Measurements from ENCODE around the gene INTS6L.
"Not testable (repeated sequence)": the region's sequence is repeated elsewhere in the genome, so short reads cannot be mapped to it uniquely, and the experiment has no call there.

The INTS6L gene

DNA sequence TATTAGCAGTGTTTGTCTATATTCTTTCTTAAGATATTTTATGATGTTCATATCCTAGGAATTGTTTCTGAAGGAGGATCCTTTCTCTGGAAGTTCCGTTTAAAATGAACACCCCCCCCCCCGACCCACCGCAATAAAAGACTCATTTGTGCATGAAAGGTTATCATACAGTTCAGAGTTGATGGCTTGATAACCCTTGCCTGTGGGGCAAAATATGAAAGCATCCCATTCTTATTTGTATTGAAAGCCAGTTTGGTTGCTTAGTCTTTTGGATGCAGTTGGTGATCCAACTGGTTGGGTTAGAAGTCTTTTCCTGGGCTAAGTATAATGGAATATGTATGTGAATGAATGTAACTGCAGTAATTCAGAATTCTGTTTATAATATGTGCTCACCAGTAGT is 8.3 kb downstream of the INTS6L start:
- no peak for DNase-seq

DNA sequence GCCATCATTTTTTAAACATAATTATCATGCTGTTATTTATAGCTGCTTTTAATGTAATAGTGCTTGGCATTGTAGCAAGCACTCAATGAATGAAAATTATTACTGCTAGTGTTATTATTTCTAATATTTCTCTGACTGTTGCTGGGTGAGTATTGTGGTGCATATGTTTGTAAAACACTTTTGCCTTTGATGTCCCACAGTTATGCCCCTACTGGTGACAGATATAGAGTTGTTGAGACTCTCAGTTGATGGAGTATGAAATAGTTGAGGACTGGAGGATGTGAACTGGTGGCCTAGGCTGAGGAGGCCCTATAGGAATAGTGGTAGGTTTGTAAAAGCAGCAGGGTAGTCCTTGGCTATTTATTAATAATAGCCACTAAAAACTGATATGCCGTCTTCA is 9.6 kb downstream of the INTS6L start:
- DNase-seq, result no peak

DNA sequence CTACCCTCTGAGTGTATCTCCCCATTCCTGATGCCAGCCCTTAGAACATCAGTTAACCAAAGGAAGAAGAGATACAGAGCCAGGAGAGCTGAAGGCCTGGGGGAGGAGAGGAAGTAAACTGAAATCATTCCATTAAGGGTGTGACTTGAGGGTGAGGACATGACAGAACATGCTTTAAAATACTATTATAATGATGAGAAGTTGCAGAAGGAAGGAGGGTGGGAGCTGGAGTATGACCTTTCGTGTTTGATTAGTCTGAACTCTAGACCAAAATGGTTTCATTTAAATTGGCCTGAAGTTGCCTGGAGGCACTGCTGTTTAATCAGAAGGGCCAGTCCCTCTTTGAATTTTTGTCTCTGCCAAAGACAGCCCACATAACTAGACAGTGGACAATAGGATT is 11.4 kb downstream of the INTS6L start:
- no peak for DNase-seq

DNA sequence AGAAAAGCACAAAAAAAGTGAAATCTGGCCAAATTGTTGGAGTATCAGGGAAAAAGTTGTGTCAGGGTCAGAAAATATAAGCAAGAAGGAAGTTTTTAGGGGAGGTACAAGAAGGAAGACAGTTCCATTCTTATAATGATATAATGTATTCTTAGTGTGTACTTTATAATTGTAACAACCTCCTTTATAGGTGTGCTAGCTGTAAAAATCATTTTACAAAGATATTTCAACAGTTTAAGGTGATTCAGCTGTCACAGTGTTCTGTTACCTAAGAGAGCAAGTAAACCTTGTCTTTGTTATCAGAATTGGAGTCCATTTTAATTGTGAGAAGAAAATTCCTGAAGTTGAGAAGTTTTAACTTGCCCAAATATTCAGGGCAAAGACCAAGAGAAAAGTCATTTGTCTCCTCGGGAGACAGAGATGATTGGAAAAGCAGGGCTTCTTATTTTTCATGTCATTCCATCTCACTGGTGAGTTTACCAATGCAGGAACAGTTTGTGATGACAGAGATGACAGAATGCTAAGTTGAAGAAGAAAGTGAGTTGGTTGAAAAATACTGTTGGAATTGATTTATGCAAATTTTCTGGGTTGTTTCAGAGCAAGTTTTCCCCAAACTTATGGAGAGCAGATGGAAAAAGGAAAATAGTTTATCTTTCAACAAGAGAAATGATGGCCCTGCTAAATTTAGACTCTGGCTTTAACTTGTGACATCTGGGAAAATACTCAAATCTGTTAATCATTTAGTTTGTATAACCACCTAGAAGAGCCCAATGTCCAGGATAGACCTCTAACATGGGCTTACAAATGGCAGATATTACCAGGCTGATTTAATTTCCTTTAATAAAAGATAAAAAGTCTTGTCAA is 14.8 kb downstream of the INTS6L start:
- DNase-seq, result no peak

DNA sequence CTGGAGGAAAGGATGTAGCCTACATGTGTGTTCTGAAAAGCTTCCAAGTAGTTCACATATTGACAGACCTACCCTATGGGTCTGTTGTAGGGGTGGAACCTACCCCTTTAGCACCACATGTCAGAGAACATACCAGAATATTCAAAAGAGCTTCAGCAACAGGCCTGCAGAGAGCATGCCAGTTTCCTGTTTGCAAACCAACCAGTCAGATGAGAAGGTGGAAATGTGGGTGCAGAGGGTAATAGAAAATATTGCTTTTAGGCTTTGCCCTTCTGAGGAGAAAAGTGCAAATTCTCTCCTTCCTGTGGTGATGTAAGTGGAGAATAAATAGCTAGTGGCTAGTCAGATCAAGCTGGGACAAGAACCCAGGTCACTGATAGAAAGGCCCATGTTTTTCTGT is 16.4 kb downstream of the INTS6L start:
- no peak for DNase-seq

DNA sequence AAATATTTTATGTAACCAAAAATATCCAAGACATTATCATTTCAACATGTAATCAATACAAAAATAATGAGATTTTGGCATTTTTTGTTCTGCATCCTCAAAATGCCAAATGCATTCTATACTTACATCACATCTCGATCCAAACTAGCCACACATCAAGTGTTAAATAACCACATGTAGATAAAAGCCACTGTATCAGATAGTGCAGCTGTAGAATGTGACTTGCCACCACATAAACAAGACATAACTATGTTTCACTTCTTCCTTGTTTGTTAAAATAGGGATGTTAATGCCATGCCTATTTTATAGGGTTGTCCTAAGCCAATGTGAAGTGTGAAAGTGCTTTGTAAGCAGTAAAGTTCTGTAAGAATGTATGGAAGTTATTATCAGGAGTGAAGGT is 20.9 kb downstream of the INTS6L start:
- no peak for DNase-seq

DNA sequence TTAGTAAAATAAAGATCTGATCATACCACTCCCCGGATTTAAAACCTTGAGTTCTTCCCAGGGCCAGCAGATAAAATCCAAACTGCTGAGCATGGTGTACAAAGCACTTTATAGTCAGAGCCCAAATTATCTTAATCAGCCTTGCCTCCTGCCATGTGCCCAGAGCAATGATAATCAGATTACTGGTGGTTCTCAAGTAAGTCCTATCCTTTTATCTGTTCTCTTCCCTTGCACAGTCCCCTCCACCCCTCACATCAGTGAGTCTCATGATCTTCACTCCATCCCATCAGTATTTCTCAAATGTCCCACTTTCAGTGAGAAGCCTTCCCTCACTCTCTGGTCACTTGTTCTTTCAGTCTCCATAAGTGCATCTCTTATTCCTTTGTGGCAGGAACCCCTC is 22.7 kb downstream of the INTS6L start:
- DNase-seq, result no peak

DNA sequence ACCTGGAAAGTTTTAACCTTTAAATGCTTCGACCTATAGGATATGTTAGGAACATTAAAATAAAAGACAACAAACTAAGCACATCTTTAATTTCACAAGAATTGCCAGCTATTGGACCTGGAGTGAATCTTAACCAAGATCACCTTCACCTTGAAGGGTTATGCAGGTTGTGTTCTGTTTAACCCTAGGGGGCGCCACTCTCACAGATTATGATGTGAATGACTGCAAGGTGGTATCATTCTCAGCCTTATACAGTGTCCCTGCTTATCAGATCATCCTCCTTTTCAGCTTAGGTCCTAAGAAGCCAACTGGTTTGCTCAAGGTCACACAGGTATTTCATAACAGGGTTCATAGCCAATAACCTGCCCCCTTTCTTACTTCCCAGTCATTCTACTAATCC is 23.5 kb downstream of the INTS6L start:
- no peak for DNase-seq

DNA sequence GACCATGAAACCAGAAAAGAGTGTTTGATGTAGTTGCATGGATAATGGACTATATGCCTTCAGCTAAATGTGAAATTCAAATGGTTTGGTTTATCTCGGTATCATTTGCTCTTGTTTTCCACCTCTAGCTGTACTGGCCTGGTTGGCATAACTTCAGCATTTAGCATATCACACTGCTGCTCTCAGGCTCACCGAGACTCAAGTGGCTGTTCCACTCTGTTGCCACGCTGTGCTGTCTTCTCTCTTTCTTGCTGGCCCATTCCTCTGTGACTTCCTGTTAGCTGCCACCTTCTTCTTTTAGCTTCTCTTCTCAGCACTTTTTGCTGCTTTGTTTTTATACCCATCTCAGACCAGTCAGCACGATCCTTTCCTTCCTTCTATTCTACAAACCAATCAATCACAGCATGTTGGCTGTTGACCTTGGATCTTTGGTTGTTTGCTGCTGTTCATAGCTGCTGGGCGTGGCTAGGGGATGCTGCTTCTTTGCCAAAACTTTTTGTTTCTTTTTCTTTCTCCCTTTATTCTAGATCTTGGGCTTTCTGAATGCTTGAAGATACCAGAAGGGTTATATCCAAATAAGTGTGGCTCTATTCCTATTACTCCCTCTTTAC is 24.0 kb downstream of the INTS6L start:
- no peak for DNase-seq

DNA sequence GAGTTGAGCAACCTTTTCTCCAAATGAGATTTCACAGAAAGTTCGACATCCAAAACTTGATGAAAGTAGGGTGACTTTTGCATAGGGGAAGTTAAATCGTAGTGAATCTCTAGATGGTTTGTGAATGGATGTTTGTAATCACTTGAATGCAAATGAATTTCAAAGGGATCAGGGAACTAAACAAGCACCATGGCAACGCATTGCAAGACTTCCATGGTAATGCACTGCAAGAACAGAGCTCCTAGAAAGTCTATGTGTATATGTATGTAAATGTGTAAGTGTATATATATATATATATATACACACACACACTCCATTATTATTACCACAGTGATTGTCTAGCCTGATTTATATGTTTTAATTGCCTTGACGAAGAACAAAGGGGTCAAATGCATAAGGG is 27.3 kb downstream of the INTS6L start:
- DNase-seq, result no peak

DNA sequence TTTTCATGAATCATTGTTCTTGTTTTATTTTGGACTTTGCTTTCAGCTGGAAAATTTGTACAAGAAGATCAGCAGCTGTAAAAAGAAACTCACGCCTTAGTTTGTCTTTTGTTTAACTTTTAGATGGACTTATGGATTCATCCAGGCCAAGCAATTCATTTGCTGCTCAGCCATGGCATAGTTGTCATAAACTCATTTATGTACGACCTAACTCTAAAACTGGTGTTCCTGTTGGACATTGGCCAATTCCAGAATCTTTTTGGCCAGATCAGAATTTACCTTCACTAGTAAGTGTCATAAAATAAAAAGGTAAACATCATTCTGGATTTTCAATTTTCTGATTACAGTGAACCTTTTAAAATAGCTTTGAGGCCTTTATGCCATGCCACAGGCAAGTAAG is 29.1 kb downstream of the INTS6L start:
- no peak for DNase-seq

DNA sequence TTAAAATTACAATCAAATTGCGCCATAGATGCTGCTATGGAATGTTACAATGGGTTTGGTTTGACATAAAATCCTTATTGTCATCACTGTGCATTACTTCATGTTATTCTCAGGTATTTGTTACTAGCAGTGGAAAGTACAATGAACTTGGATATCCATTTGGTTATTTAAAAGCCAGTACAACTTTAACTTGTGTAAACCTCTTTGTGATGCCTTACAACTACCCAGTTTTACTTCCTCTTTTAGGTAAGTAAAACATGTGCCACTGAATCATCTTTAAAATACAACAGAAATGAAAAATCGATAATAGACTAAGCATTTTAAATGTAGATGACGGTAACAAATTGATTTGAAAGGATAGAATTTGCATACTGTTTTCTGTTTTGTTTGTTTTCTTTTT is 35.6 kb downstream of the INTS6L start:
- DNase-seq, result no peak

DNA sequence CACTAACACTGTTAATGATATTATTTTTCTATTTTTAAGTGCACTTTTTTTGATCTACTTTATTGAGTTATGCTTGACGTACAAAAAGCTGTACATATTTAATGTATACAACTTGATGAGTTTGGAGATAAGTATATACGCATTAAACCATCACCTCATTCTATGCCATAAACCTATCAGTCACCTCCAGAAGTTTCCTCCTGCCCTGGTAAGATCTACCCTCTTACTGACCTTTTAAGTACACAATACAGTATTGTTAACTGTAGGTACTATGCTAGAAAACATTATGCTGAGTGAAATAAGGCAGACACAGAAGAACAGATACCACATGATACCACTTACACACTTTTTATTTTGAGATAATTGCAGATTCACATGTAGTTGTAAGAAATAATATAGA is 36.9 kb downstream of the INTS6L start:
- DNase-seq, result no peak

DNA sequence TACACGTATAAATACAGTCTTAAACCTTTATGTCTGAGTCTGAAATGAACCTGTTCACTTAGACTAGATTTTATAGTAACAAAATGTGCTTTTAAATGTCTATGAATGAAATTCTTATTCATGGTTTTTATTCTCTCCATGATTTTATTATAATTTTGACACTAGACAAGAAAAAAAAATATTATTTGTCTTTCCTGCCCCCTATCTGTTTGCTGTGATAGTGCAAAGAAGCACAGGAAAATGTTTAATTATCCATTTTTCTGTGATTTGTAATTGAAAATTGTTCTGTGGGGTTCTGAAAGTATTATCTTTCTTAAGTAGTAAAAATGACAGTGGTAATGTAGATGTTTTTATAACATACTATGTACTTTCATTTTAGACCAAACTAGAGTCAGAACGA is 52.0 kb downstream of the INTS6L start:
- no peak for DNase-seq

DNA sequence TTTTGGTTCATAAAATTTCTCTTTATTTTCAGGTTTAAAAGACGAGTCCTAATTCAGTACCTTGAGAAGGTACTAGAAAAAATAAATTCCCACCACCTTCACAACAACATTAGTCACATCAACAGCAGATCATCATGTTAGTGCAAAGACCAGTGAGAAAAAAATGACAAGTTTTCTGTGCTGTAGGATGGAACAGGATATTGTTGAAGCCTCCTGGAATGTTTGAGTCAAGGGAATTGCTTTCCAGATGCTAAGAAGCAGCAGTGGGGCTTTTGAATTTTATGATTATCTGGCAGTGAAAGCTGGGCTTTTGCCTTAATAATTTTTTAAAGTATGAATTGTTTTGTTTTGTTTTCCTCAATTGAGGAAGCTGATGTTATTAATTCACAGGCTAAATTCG is 61.0 kb downstream of the INTS6L start:
- DNase-seq, result no peak

DNA sequence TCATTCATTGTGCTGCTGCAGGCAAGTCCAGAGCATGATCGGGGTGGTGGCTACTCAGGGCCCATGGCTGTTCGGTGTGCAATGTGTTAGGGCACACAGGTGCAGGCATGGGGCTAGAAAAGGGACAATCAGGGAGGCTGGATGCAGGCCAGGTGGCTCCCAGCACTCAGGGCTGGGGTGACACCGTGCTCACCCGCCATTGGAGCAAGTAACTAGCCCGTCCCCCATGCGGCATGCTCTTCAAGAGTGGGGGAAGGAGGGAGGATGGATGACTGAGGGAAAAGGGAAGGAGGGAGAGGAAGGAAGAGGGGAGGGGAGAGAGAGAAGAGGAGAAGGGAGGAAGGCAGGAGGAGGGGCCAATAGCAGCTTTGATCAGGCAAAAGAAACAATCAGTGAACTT is 64.7 kb downstream of the INTS6L start:
- DNase-seq, result no peak

DNA sequence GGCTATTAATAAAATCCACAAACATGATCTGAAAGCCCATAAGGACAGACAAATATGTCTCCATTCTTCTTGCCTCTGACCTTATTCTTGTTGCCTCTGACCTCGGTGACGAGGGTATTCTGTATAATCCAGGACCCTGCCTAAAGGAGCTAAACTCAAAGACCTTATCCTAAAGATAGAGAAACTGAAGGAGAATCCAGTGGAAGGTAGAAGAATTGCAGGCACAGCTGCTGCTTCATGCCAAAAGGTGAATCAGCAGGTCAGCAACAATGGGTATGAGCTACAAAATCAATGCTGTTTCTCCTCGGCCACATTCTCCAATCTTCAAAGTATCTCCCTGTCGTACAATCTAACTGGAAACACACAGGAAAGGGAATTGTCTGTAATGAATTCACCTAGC is 71.4 kb downstream of the INTS6L start:
- DNase-seq, result no peak

DNA sequence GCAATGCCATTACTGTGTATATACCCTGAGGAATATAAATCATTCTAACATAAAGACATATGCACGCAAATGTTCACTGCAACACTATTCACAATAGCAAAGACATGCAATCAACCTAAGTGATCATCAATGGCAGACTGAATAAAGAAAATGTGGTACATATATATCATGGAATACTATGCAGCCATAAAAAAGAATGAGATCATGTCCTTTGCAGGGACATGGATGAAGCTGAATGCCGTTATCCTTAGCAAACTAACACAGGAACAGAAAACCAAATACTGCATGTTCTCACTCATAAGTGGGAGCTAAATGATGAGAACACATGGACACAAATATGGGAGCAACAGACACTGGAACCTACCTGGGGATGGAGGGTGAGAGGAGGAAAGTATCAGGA is 73.6 kb downstream of the INTS6L start:
- DNase-seq, result not testable (repeated sequence)

DNA sequence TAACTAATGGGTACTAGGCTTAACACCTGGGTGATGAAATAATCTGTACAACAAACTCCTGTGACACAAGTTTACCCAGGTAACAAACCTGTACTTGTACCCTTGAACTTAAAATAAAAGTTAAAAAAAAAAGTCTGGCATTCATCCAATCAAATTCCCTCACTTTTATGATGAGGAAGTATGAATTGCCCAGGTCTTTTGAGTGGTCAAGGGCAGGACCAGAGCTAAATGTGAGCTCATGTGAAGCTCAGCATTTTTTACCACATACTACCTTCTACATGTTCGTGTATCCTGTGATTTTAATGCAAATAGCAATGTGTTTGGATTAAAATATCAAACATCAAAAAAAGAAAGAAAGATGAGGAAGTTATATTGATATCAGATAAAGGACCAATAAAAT is 74.0 kb downstream of the INTS6L start:
- not testable (repeated sequence) for DNase-seq

DNA sequence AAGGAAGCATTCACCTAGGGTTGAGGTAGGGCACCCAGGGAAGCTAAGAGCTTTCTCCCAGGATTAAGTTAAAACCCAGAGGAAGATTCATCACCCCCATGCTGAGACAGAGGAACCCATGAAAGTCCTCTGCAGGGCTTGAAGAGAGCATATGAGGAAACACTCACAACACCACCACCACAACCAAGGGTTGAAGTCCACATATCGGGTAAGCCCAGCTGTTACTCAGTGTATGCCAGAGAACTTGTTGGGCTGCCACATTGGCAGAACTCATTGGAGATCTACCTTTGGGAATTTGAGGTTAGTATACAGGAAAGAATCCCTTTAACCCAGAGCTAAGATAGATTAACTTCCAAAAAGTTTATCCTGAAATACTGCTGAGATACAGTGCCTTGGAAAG is 75.1 kb downstream of the INTS6L start:
- no peak for DNase-seq

DNA sequence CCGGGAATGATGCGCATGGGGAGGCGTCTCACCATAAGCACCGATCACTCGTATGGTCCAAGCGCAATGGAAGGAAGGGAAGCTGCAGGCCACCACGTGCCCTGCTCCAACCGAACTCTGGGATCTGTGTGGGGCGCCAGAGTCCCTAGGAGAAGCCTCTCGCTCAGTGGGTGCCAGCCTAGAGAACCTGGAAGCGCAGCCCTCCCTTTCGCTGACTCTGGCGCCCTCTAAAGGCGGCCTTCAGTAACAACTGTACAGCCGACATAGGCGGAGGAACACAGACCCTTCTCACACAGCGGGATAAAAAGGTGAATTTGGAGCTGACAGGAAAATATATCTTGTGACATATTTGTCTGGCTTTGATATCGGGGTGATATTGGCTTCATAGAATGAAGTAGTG is 76.0 kb downstream of the INTS6L start:
- DNase-seq, result peak; percentile 1 to 15

DNA sequence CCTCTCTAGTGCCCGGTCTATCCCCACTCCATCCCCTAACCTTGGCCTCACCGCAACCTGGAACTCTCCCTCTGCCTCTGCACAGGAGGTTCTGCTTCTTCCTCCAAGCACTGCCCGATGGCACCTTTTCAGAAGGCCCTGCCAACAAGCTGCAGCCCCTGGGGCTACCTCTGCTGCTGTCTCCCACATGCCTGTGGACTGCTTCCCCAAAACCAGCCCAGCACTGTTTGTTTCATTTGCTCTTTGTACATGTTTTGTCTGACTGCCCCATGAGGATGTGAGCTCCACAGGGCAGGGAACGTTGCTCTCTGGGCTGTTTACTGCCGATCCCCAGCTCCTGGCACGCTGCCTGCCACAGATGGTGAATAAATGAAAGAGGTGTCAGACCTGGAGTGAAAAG is 85.4 kb downstream of the INTS6L start:
- DNase-seq, result no peak

DNA sequence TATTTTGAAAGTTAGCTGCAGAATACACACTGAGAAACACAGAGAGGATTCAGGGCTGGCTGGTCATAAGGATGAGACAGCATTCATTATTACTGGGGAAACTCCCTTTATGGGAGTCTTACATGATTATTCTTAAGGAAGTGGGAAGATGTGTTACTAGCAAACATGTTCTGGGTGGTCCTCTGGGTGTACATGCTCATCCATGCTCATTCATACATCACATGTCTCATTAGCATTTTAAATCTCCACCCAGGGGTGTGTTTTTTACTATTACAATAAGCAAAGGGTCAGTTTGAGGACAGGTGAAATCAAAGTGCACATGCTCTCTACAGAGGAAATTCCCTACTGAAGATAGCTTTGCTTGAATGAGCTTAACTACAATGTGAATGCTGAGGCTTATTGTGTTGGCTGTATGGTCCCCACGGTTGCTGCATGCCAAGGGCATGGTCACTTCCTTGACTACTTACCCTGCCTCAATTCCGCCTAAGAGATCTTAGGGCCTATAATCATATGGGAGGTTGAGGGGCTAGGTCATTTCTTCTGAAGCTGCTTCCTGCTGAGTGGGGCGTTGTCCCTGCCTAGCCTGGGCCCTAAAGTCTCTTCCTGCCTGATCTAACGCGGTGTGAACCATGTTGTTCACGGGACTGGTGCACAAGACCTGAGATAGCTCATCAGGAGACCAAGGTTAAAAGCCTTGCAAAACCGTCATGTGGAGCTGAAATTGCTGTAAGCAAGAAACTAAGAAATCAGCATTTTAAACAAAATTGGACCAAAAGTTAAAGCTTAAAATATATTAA is 104.1 kb downstream of the INTS6L start:
- DNase-seq, result not testable (repeated sequence)

DNA sequence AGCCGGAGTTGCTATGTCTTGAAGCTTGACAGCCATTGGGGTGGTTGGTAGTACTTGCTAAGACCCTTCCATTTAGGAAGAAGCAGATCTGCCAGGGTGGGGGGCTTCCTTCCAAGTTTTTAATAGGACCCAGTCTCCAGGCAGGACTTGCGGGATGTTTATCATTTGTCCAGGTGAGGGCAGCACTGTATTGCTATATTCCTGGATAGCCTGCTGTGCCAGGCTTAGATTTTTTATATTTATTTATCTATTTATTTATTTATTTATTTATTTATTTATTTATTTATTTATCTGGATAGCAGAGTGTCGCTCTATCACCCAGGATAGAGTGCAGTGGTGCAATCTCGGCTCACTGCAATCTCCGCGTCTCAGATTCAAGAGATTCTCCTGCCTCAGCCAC is 105.5 kb downstream of the INTS6L start:
- no peak for DNase-seq

Data from bone marrow (tissue), 2 donors.